Measurements from ENCODE around the gene TSSK3.
A peak's percentile ranks its signal among the peaks of the same experiment; 100 is the strongest.
"Not testable (repeated sequence)": the region's sequence is repeated elsewhere in the genome, so short reads cannot be mapped to it uniquely, and the experiment has no call there.

The TSSK3 gene

DNA sequence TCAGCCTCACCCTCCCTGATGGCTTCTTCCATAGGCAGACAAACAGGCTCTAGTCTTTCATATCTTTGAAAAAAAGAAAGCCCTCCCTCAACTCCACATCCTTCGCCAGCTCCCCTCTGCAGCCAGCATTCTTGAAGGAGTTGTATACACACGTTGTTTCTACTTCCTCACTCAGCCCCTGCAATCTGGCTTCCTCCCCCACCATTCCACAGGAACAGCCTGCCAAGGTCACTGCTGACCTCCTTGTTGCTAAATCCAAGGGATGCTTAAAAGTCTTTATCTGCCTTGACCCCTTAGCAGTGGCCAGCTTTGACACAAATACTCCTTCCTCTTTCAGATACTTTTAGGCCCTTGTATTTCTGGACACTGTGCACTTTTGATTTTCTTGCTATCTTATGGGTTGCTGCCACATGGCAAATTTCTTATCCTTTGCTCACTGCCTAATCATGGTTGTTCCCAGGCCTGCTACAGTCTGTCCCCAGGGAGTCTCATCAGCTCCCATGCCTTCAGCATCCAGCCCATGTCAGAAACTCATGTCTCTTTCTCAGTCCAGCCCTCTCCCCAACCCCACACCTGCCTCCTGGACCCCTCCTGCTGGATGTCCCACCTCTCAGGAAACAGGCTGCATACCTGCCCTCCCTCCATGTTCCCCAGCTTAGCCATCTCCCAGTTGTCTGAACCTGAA is 8.3 kb upstream of the TSSK3 start:
- no peak overlapping the region for H3K4me3 ChIP-seq (ENCODE audit: low read length, poor library complexity, severe bottlenecking)
- no peaks in the 10 kb centered on the region for H3K27me3 ChIP-seq (ENCODE audit: insufficient read depth, low read length, poor library complexity, severe bottlenecking)
- H3K36me3 ChIP-seq (ENCODE audit: insufficient read depth, low read length): no peaks in the 10 kb centered on the region
- H3K4me1 ChIP-seq (ENCODE audit: insufficient read depth, low read length, poor library complexity, severe bottlenecking): peaks cover 32% of the 10 kb centered on the region
- TF ChIP-seq, protein P1, sequence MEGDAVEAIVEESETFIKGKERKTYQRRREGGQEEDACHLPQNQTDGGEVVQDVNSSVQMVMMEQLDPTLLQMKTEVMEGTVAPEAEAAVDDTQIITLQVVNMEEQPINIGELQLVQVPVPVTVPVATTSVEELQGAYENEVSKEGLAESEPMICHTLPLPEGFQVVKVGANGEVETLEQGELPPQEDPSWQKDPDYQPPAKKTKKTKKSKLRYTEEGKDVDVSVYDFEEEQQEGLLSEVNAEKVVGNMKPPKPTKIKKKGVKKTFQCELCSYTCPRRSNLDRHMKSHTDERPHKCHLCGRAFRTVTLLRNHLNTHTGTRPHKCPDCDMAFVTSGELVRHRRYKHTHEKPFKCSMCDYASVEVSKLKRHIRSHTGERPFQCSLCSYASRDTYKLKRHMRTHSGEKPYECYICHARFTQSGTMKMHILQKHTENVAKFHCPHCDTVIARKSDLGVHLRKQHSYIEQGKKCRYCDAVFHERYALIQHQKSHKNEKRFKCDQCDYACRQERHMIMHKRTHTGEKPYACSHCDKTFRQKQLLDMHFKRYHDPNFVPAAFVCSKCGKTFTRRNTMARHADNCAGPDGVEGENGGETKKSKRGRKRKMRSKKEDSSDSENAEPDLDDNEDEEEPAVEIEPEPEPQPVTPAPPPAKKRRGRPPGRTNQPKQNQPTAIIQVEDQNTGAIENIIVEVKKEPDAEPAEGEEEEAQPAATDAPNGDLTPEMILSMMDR (conservative IDR thresholded peaks at IDR 0.05; ENCODE audit: low read length): no peak
- TF ChIP-seq EZH2phosphoT487 (IDR thresholded peaks at IDR 0.05; ENCODE audit: borderline replicate concordance): no peak
- no peaks in the 10 kb centered on the region for H4K20me1 ChIP-seq (ENCODE audit: insufficient read depth, low read length, poor library complexity, severe bottlenecking)
- peak overlapping the region; percentile 23 for H3K9ac ChIP-seq (ENCODE audit: low read depth, low read length, poor library complexity, severe bottlenecking)
- H2AFZ ChIP-seq (ENCODE audit: low read length): no peak overlapping the region
- no peaks in the 10 kb centered on the region for H3K9me2 ChIP-seq (replicated peaks; ENCODE audit: low read depth, low read length)
- no peaks in the 10 kb centered on the region for H3K79me2 ChIP-seq (ENCODE audit: insufficient read depth, low read length)
- no peak overlapping the region for H3K4me2 ChIP-seq (ENCODE audit: low read depth, low read length, poor library complexity, severe bottlenecking)
- H3K9me3 ChIP-seq (ENCODE audit: insufficient read depth, low read depth, low read length): no peaks in the 10 kb centered on the region
- no peaks in the 10 kb centered on the region for H3F3A ChIP-seq (ENCODE audit: low read depth)

DNA sequence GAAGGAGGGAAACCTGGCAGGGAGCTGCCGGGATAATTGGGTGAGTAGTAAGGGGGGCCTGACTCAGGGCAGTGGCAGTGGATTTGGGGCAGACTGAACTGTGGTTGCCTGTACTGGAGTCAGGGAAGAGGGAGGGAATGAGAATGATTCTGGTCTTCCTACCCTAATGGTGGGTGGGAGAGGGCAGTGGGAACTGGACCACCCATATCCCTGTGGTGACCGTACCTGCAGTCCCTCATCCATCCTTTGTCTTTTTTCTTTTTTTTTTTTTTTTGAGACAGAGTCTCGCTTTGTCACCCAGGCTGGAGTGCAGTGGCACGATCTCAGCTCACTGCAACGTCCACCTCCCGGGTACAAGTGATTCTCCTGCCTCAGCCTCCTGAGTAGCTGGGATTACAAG is 6.6 kb upstream of the TSSK3 start:
- not testable (repeated sequence) for H2AFZ ChIP-seq (ENCODE audit: low read length); H3K4me2 ChIP-seq (ENCODE audit: low read depth, low read length, poor library complexity, severe bottlenecking); H3K9ac ChIP-seq (ENCODE audit: low read depth, low read length, poor library complexity, severe bottlenecking); H3K27me3 ChIP-seq (ENCODE audit: insufficient read depth, low read length, poor library complexity, severe bottlenecking); H3K36me3 ChIP-seq (ENCODE audit: insufficient read depth, low read length); H3K9me3 ChIP-seq (ENCODE audit: insufficient read depth, low read depth, low read length); H3K4me3 ChIP-seq (ENCODE audit: low read length, poor library complexity, severe bottlenecking); H3F3A ChIP-seq (ENCODE audit: low read depth); H3K9me2 ChIP-seq (replicated peaks; ENCODE audit: low read depth, low read length); H4K20me1 ChIP-seq (ENCODE audit: insufficient read depth, low read length, poor library complexity, severe bottlenecking); H3K79me2 ChIP-seq (ENCODE audit: insufficient read depth, low read length)
- peaks cover 32% of the 10 kb centered on the region for H3K4me1 ChIP-seq (ENCODE audit: insufficient read depth, low read length, poor library complexity, severe bottlenecking)

- H2AFZ ChIP-seq (ENCODE audit: low read length): no peak overlapping the region
- H3K9me3 ChIP-seq (ENCODE audit: insufficient read depth, low read depth, low read length): no peaks in the 10 kb centered on the region
- H3K36me3 ChIP-seq (ENCODE audit: insufficient read depth, low read length): no peaks in the 10 kb centered on the region
- no peaks in the 10 kb centered on the region for H4K20me1 ChIP-seq (ENCODE audit: insufficient read depth, low read length, poor library complexity, severe bottlenecking)
- H3K79me2 ChIP-seq (ENCODE audit: insufficient read depth, low read length): no peaks in the 10 kb centered on the region
- no peaks in the 10 kb centered on the region for H3K27me3 ChIP-seq (ENCODE audit: insufficient read depth, low read length, poor library complexity, severe bottlenecking)
- TF ChIP-seq EZH2phosphoT487 (IDR thresholded peaks at IDR 0.05; ENCODE audit: borderline replicate concordance): no peak
- TF ChIP-seq, protein P1 (conservative IDR thresholded peaks at IDR 0.05; ENCODE audit: low read length): no peak
- H3K4me3 ChIP-seq (ENCODE audit: low read length, poor library complexity, severe bottlenecking): no peak overlapping the region
- no peak overlapping the region for H3K9ac ChIP-seq (ENCODE audit: low read depth, low read length, poor library complexity, severe bottlenecking)
- no peaks in the 10 kb centered on the region for H3K9me2 ChIP-seq (replicated peaks; ENCODE audit: low read depth, low read length)
- H3F3A ChIP-seq (ENCODE audit: low read depth): no peaks in the 10 kb centered on the region
- H3K4me1 ChIP-seq (ENCODE audit: insufficient read depth, low read length, poor library complexity, severe bottlenecking): peaks cover 29% of the 10 kb centered on the region
- H3K4me2 ChIP-seq (ENCODE audit: low read depth, low read length, poor library complexity, severe bottlenecking): no peak overlapping the region
Measured at GRCh38 chr1:32356478-32356877, 5.9 kb upstream of the TSSK3 start.

DNA sequence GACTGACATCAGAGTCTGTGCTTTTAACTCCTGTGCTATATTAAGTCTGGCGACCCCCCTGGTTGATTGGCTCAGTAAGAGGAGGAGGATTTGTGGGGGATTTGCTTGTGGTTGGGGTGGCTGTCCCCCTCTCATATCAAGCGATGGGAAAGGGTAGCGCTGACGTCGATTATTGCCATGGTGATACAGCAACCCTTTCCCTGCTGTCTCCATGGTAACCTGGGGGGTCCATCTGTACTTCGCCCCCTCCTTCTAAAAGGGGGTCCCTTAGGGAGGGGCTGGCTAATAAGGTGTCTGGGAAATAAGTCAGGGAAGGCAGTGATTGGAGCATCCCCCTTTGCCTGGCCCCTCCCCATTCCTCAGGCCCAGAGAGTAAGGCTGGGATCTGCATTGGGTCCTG is 4.7 kb upstream of the TSSK3 start:
- no peak for TF ChIP-seq EZH2phosphoT487 (IDR thresholded peaks at IDR 0.05; ENCODE audit: borderline replicate concordance)
- TF ChIP-seq, protein P1 (conservative IDR thresholded peaks at IDR 0.05; ENCODE audit: low read length): no peak
- Histone ChIP-seq H3K4me1 (ENCODE audit: insufficient read depth, low read length, poor library complexity, severe bottlenecking) (peaks cover 20% of the 10 kb centered on the region), H3F3A (ENCODE audit: low read depth) (no peaks in the 10 kb centered on the region), H4K20me1 (ENCODE audit: insufficient read depth, low read length, poor library complexity, severe bottlenecking) (no peaks in the 10 kb centered on the region), H2AFZ (ENCODE audit: low read length) (no peak overlapping the region), H3K9me2 (replicated peaks; ENCODE audit: low read depth, low read length) (no peaks in the 10 kb centered on the region), H3K4me2 (ENCODE audit: low read depth, low read length, poor library complexity, severe bottlenecking) (no peak overlapping the region), H3K36me3 (ENCODE audit: insufficient read depth, low read length) (no peaks in the 10 kb centered on the region), H3K4me3 (ENCODE audit: low read length, poor library complexity, severe bottlenecking) (no peak overlapping the region), H3K79me2 (ENCODE audit: insufficient read depth, low read length) (no peaks in the 10 kb centered on the region), H3K9ac (ENCODE audit: low read depth, low read length, poor library complexity, severe bottlenecking) (no peak overlapping the region), H3K9me3 (ENCODE audit: insufficient read depth, low read depth, low read length) (no peaks in the 10 kb centered on the region), H3K27me3 (ENCODE audit: insufficient read depth, low read length, poor library complexity, severe bottlenecking) (no peaks in the 10 kb centered on the region)
